Cardiac ventricle fibroblast (primary cell): ENCODE data around the gene NUDT4B. TPM values are rescaled to one million over a fixed set of nuclear protein-coding genes. Genes with fewer than 3 reads are reported as not detected.

Source experiments
- total RNA-seq: library from RNA; depleted of rRNA; stranded (reverse); fragments of >200 nt; gene quantifications from 2 replicates; pipeline ENCODE4 v1.2.3, GENCODE V29; 2015

The NUDT4B gene
- 17.1 and 19.0 TPM in 2 replicates for total RNA-seq

DNA sequence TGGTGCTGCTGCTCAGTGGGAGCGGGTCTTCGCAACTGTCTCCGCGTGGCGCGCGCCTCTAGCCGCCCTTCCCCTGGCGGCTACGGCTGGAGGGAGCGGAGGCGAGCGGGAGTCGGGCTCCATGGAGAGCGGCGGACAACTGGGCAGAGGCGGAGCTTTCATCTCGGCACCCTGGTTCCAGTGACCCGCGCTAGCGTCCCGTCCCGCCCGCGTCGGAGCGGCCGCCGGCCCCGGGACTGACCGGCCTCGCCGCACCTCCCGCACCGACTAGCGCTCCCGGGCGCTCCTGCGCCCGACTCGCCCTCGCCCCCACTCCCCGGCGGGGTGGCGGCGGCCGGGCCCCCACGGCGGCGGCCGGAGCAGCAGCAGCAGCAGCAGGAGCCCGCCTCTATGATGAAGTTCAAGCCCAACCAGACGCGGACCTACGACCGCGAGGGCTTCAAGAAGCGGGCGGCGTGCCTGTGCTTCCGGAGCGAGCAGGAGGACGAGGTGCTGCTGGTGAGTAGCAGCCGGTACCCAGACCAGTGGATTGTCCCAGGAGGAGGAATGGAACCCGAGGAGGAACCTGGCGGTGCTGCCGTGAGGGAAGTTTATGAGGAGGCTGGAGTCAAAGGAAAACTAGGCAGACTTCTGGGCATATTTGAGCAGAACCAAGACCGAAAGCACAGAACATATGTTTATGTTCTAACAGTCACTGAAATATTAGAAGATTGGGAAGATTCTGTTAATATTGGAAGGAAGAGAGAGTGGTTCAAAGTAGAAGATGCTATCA lies at the start of gene NUDT4B:
NUDT4B (plus strand) TSS at position 212 of the 772 bp plus-strand sequence; CDS start at position 391, 179 bp downstream.

Other genes with a start within 250 kb of the NUDT4B start
- gene NBPF14, start 152.8 kb upstream of the NUDT4B start, total RNA-seq, result 9.0 and 10.1 TPM in 2 replicates
- 64.7 and 72.7 TPM in 2 replicates for gene PDE4DIP, start 95.7 kb downstream of the NUDT4B start, total RNA-seq